GM18867 (cell line): ENCODE measurements around the gene RGS19.

Experiments used
- ATAC-seq: cut with Tn5 transposase; IDR thresholded peaks from one replicate; pipeline ENCODE4 v1.9.1; 2021; ENCODE audit warnings: mild to moderate bottlenecking, moderate library complexity; ENCODE audit not compliant: unreplicated experiment

The RGS19 gene

GRCh38 chr20:64037498-64038213 lies 41.7 kb downstream of the RGS19 start:
- no peak for ATAC-seq

GRCh38 chr20:64037199-64037497 lies 42.2 kb downstream of the RGS19 start:
- no peak for ATAC-seq

- ATAC-seq: no peak
Measured at GRCh38 chr20:64036346-64037198, 42.7 kb downstream of the RGS19 start.

- ATAC-seq: no peak
Measured at GRCh38 chr20:64035933-64036345, 43.4 kb downstream of the RGS19 start, which contains the start of gene C20orf204. Gene C20orf204, plus strand, starts transcription at chr20:64036182. Its CDS starts 142 bp downstream, at chr20:64036324.

GRCh38 chr20:64035066-64035932 lies 44.0 kb downstream of the RGS19 start:
- no peak for ATAC-seq

GRCh38 chr20:64033981-64034493 lies 45.3 kb downstream of the RGS19 start:
- no peak for ATAC-seq

GRCh38 chr20:64032706-64033624 lies 46.4 kb downstream of the RGS19 start:
- no peak for ATAC-seq

- no peak for ATAC-seq
Measured at GRCh38 chr20:64031822-64032314, 47.5 kb downstream of the RGS19 start.

GRCh38 chr20:64030371-64031134 lies 48.8 kb downstream of the RGS19 start:
- no peak for ATAC-seq

GRCh38 chr20:64029293-64030117 lies 49.8 kb downstream of the RGS19 start:
- no peak for ATAC-seq

- no peak for ATAC-seq
Measured at GRCh38 chr20:64027981-64028685, 51.2 kb downstream of the RGS19 start.

GRCh38 chr20:64025826-64026412 lies 53.4 kb downstream of the RGS19 start:
- ATAC-seq: no peak

- ATAC-seq: no peak
Measured at GRCh38 chr20:64025101-64025825, 54.1 kb downstream of the RGS19 start.

GRCh38 chr20:64024141-64024990 lies 55.0 kb downstream of the RGS19 start:
- no peak for ATAC-seq

GRCh38 chr20:64023361-64024140 lies 55.8 kb downstream of the RGS19 start:
- no peak for ATAC-seq
